DOHH2 (cell line): ENCODE measurements around the gene ABCA1.
A peak's percentile ranks its signal among the peaks of the same experiment; 100 is the strongest.

Experiments
- H3F3A ChIP-seq: fragments of 200-600 bp; sonication (generic), shearing (Covaris generic); 2 replicates; pipeline ENCODE4 v1.6.0; 2016; ENCODE audit warnings: antibody characterized with exemption, mild to moderate bottlenecking; ENCODE audit not compliant: control insufficient read depth, insufficient read depth
- H3K27ac ChIP-seq: fragments of 200-600 bp; sonication (generic); 2 replicates; pipeline ENCODE4 v1.5.1; 2014; ENCODE audit warnings: low read depth, mild to moderate bottlenecking, low read length, moderate library complexity
- H3K27me3 ChIP-seq: fragments of 200-600 bp; sonication (generic); 2 replicates; pipeline ENCODE4 v1.6.1; 2014; ENCODE audit warnings: mild to moderate bottlenecking, low read length, mixed read lengths; ENCODE audit not compliant: control insufficient read depth
- H3K36me3 ChIP-seq: fragments of 200-600 bp; sonication (generic); 2 replicates; pipeline ENCODE4 v1.6.1; 2014; ENCODE audit warnings: mild to moderate bottlenecking, low read length, moderate library complexity, mixed read lengths; ENCODE audit not compliant: control insufficient read depth
- H3K4me1 ChIP-seq: fragments of 200-600 bp; sonication (generic); 2 replicates; pipeline ENCODE4 v1.6.1; 2014; ENCODE audit warnings: mild to moderate bottlenecking, low read length, mixed read lengths; ENCODE audit not compliant: control insufficient read depth
- H3K4me2 ChIP-seq: fragments of 200-600 bp; sonication (generic); 2 replicates; pipeline ENCODE4 v1.6.0; 2014; ENCODE audit warnings: mild to moderate bottlenecking, low read length, moderate library complexity
- H3K4me3 ChIP-seq: fragments of 200-600 bp; sonication (generic); 2 replicates; pipeline ENCODE4 v1.5.1; 2014; ENCODE audit warnings: mild to moderate bottlenecking, low read length, mixed read lengths
- H3K79me2 ChIP-seq: fragments of 200-600 bp; sonication (generic); 2 replicates; pipeline ENCODE4 v1.6.1; 2014; ENCODE audit warnings: mild to moderate bottlenecking, low read length, mixed read lengths; ENCODE audit not compliant: control insufficient read depth
- H3K9me2 ChIP-seq: fragments of 200-600 bp; sonication (generic); replicated peaks from 2 replicates; pipeline ENCODE4 v1.6.1; 2014; ENCODE audit warnings: mild to moderate bottlenecking, low read length, mixed read lengths; ENCODE audit not compliant: control insufficient read depth
- H3K9me3 ChIP-seq: fragments of 200-600 bp; sonication (generic); 2 replicates; pipeline ENCODE4 v1.6.1; 2014; ENCODE audit warnings: antibody characterized with exemption, low read length, mixed read lengths; ENCODE audit not compliant: control insufficient read depth, insufficient read depth
- H4K20me1 ChIP-seq: fragments of 200-600 bp; sonication (generic); 2 replicates; pipeline ENCODE4 v1.6.0; 2014; ENCODE audit warnings: low read depth, mild to moderate bottlenecking, antibody characterized with exemption, low read length, moderate library complexity; ENCODE audit not compliant: control insufficient read depth, insufficient read depth
- EZH2phosphoT487 ChIP-seq: fragments of 200-600 bp; sonication (generic); IDR thresholded peaks from 2 replicates; pipeline ENCODE4 v1.6.1; 2017; ENCODE audit warnings: borderline replicate concordance, mild to moderate bottlenecking, antibody characterized with exemption, low read length, moderate library complexity, mixed read lengths
- TF ChIP-seq, protein P1 (sequence below): fragments of 200-600 bp; sonication (generic); IDR thresholded peaks from one replicate; pipeline ENCODE4 v1.5.1; 2014; ENCODE audit warnings: antibody characterized with exemption, mild to moderate bottlenecking, low read depth, low read length; ENCODE audit not compliant: poor library complexity, severe bottlenecking

Gene ABCA1

DNA sequence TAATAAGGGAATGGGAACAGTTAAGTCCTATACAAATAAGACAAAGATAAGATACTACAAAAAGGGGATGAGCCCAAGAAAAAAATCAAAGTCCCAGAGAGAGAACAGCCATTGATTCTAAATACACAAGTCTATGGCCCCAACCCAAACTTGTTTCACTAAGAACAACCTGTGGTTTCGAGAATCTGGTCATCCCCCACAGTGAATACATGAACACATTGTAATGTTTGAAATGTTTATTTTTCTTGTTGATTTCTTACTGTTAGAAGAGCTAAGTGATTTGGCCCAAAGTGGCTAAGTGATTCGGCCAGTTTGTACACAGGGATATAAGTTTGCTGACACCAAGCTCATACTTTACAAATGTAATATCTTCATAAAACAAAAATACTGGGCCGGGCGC, 3.3 kb upstream of the ABCA1 start:
- Histone ChIP-seq H3K4me3 (no peak overlapping the region), H3K27ac (no peak overlapping the region), H3K9me2 (no peaks in the 10 kb centered on the region), H3K27me3 (no peaks in the 10 kb centered on the region), H3K36me3 (peaks cover 15% of the 10 kb centered on the region), H3F3A (no peaks in the 10 kb centered on the region; the same call in 1 of the 2 replicates), H3K4me2 (no peak overlapping the region), H3K4me1 (peaks cover 12% of the 10 kb centered on the region), H3K79me2 (peaks cover 17% of the 10 kb centered on the region), H3K9me3 (no peaks in the 10 kb centered on the region), H4K20me1 (no peaks in the 10 kb centered on the region)
- TF ChIP-seq, protein P1, sequence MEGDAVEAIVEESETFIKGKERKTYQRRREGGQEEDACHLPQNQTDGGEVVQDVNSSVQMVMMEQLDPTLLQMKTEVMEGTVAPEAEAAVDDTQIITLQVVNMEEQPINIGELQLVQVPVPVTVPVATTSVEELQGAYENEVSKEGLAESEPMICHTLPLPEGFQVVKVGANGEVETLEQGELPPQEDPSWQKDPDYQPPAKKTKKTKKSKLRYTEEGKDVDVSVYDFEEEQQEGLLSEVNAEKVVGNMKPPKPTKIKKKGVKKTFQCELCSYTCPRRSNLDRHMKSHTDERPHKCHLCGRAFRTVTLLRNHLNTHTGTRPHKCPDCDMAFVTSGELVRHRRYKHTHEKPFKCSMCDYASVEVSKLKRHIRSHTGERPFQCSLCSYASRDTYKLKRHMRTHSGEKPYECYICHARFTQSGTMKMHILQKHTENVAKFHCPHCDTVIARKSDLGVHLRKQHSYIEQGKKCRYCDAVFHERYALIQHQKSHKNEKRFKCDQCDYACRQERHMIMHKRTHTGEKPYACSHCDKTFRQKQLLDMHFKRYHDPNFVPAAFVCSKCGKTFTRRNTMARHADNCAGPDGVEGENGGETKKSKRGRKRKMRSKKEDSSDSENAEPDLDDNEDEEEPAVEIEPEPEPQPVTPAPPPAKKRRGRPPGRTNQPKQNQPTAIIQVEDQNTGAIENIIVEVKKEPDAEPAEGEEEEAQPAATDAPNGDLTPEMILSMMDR, result no peak
- TF ChIP-seq EZH2phosphoT487, result no peak

DNA sequence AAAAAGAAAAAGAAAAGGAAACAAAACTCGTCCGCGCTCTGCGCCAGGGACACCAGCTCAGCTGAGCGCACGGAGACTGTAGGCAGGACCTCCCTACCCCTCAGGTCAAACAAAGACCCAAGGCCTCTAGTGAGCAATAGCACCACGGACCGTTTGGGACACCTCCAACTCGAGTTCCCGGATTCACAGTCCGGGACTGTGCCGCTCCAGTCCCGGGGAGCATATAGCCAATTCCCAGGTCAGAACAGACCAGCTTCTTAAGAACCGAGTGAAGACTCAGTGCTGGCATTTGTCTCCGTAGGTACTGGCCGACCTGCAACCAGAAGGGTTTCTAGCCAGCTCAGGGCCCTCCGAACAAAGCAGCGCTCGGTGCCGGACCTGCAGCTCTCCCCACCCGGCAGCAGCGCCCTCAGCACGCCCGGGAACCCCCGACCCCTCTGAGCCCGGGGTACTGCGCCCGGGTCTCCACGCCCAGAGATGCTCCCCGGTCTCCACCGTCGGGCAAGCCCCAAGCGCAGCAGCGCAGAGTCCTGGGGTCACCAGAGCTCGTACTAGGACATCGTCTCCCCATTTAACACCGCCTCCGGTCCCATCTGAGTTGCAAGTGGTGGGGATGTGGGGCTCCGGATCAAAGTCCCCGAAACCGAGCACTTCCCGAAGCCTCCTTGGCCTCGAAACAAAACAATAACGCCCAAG, 591 bp downstream of the ABCA1 start:
- no peaks in the 10 kb centered on the region for H3K9me2 ChIP-seq
- H3K4me2 ChIP-seq, result peak overlapping the region; percentile 71
- H3K36me3 ChIP-seq, result peaks cover 32% of the 10 kb centered on the region
- peaks cover 37% of the 10 kb centered on the region for H3F3A ChIP-seq
- peaks cover 48% of the 10 kb centered on the region for H3K79me2 ChIP-seq
- no peaks in the 10 kb centered on the region for H4K20me1 ChIP-seq
- peak overlapping the region; percentile 93 for H3K4me3 ChIP-seq
- no peaks in the 10 kb centered on the region for H3K9me3 ChIP-seq
- H3K27me3 ChIP-seq, result no peaks in the 10 kb centered on the region
- TF ChIP-seq, protein P1, result no peak
- no peak for TF ChIP-seq EZH2phosphoT487
- H3K27ac ChIP-seq, result peak overlapping the region; percentile 99
- peaks cover 43% of the 10 kb centered on the region for H3K4me1 ChIP-seq

DNA sequence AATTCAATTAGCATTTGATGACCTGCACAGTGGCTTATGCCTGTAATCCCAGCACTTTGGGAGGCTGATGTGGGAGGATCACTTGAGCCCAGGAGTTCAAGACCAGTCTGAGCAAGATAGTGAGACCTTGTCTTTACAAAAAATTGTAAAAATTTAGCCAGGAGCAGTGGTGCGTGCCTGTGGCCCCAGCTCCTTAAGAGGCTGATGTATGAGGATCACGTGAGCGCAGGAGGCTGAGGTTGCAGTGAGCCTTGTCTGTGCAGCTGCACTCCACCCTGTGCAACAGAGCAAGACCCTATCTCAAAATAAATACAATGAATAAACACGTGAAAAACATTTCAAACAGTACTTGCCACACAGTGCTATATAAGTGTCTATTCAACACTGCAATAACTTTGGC, 4.2 kb downstream of the ABCA1 start:
- H3K27me3 ChIP-seq, result no peaks in the 10 kb centered on the region
- no peaks in the 10 kb centered on the region for H4K20me1 ChIP-seq
- peak overlapping the region; percentile 93 for H3K4me3 ChIP-seq
- H3K36me3 ChIP-seq, result peaks cover 40% of the 10 kb centered on the region
- peak overlapping the region; percentile 99 for H3K27ac ChIP-seq
- H3K4me2 ChIP-seq, result peak overlapping the region; percentile 71
- H3K9me3 ChIP-seq, result no peaks in the 10 kb centered on the region
- H3K79me2 ChIP-seq, result peaks cover 78% of the 10 kb centered on the region
- TF ChIP-seq EZH2phosphoT487, result no peak
- TF ChIP-seq, protein P1, result no peak
- no peaks in the 10 kb centered on the region for H3K9me2 ChIP-seq
- peaks cover 78% of the 10 kb centered on the region for H3K4me1 ChIP-seq
- peaks cover 51% of the 10 kb centered on the region for H3F3A ChIP-seq
